ENCODE data around the gene MYZAP.

MYZAP gene

GRCh38 chr15:57692709-57693108 lies 101.0 kb downstream of the MYZAP start:
- no peaks in the 10 kb centered on the region for H3K27me3 ChIP-seq (ENCODE audit: control insufficient read depth in 5 of 5, insufficient read depth in 4 of 5, low read length in 5 of 5)
- peak overlapping the region; percentile 7 for H3K27ac ChIP-seq (ENCODE audit: low read depth, low read length)
- peaks cover 0 to 15% (median 0%) of the 10 kb centered on the region in 5 donors for H3K4me1 ChIP-seq (ENCODE audit: control insufficient read depth in 5 of 5, insufficient read depth in 5 of 5, low read length in 5 of 5)
- H3K36me3 ChIP-seq (ENCODE audit: control insufficient read depth in 5 of 5, insufficient read depth in 5 of 5, low read length in 5 of 5): peaks cover 5 to 9% (median 5%) of the 10 kb centered on the region in 5 donors
- no peak overlapping the region for H3K9ac ChIP-seq (ENCODE audit: low read length in 5 of 5)
- H3K9me3 ChIP-seq (ENCODE audit: control insufficient read depth in 5 of 5, low read length in 5 of 5): no peaks in the 10 kb centered on the region
- no peak overlapping the region for H3K4me3 ChIP-seq (ENCODE audit: low read depth in 1 of 5, low read length in 5 of 5)

GRCh38 chr15:57694279-57694678 lies 102.6 kb downstream of the MYZAP start:
- Histone ChIP-seq H3K9me3 (ENCODE audit: control insufficient read depth in 5 of 5, low read length in 5 of 5) (no peaks in the 10 kb centered on the region), H3K36me3 (ENCODE audit: control insufficient read depth in 5 of 5, insufficient read depth in 5 of 5, low read length in 5 of 5) (peaks cover 5 to 9% (median 5%) of the 10 kb centered on the region in 5 donors), H3K27me3 (ENCODE audit: control insufficient read depth in 5 of 5, insufficient read depth in 4 of 5, low read length in 5 of 5) (no peaks in the 10 kb centered on the region), H3K4me1 (ENCODE audit: control insufficient read depth in 5 of 5, insufficient read depth in 5 of 5, low read length in 5 of 5) (peaks cover 0 to 15% (median 0%) of the 10 kb centered on the region in 5 donors), H3K4me3 (ENCODE audit: low read depth in 1 of 5, low read length in 5 of 5) (no peak overlapping the region), H3K9ac (ENCODE audit: low read length in 5 of 5) (no peak overlapping the region), H3K27ac (ENCODE audit: low read depth, low read length) (no peak overlapping the region)

GRCh38 chr15:57696146-57696545 lies 104.4 kb downstream of the MYZAP start:
- Histone ChIP-seq H3K4me3 (ENCODE audit: low read depth in 1 of 5, low read length in 5 of 5) (no peak overlapping the region), H3K9ac (ENCODE audit: low read length in 5 of 5) (no peak overlapping the region), H3K9me3 (ENCODE audit: control insufficient read depth in 5 of 5, low read length in 5 of 5) (no peaks in the 10 kb centered on the region), H3K27me3 (ENCODE audit: control insufficient read depth in 5 of 5, insufficient read depth in 4 of 5, low read length in 5 of 5) (no peaks in the 10 kb centered on the region), H3K36me3 (ENCODE audit: control insufficient read depth in 5 of 5, insufficient read depth in 5 of 5, low read length in 5 of 5) (peaks cover 0 to 9% (median 0%) of the 10 kb centered on the region in 5 donors), H3K27ac (ENCODE audit: low read depth, low read length) (no peak overlapping the region), H3K4me1 (ENCODE audit: control insufficient read depth in 5 of 5, insufficient read depth in 5 of 5, low read length in 5 of 5) (peaks cover 0 to 15% (median 0%) of the 10 kb centered on the region in 5 donors)

- Histone ChIP-seq H3K4me1 (ENCODE audit: control insufficient read depth in 5 of 5, insufficient read depth in 5 of 5, low read length in 5 of 5) (peaks cover 0 to 9% (median 0%) of the 10 kb centered on the region in 5 donors), H3K36me3 (ENCODE audit: control insufficient read depth in 5 of 5, insufficient read depth in 5 of 5, low read length in 5 of 5) (peaks cover 0 to 4% (median 0%) of the 10 kb centered on the region in 5 donors), H3K27ac (ENCODE audit: low read depth, low read length) (no peak overlapping the region)
Measured at GRCh38 chr15:57697588-57697987, 105.9 kb downstream of the MYZAP start.

GRCh38 chr15:57698243-57698642 lies 106.5 kb downstream of the MYZAP start:
- no peak overlapping the region for H3K9ac ChIP-seq (ENCODE audit: low read length in 5 of 5)
- no peak overlapping the region for H3K27ac ChIP-seq (ENCODE audit: low read depth, low read length)
- H3K4me1 ChIP-seq (ENCODE audit: control insufficient read depth in 5 of 5, insufficient read depth in 5 of 5, low read length in 5 of 5): peaks cover 0 to 3% (median 0%) of the 10 kb centered on the region in 5 donors
- H3K4me3 ChIP-seq (ENCODE audit: low read depth in 1 of 5, low read length in 5 of 5): no peak overlapping the region
- peaks cover 0 to 4% (median 0%) of the 10 kb centered on the region in 5 donors for H3K36me3 ChIP-seq (ENCODE audit: control insufficient read depth in 5 of 5, insufficient read depth in 5 of 5, low read length in 5 of 5)
- no peaks in the 10 kb centered on the region for H3K27me3 ChIP-seq (ENCODE audit: control insufficient read depth in 5 of 5, insufficient read depth in 4 of 5, low read length in 5 of 5)
- no peaks in the 10 kb centered on the region for H3K9me3 ChIP-seq (ENCODE audit: control insufficient read depth in 5 of 5, low read length in 5 of 5)

More at GRCh38 chr15:57697588-57697987, 105.9 kb downstream of the MYZAP start:
- Histone ChIP-seq H3K27me3 (ENCODE audit: control insufficient read depth in 5 of 5, insufficient read depth in 4 of 5, low read length in 5 of 5) (no peaks in the 10 kb centered on the region), H3K9me3 (ENCODE audit: control insufficient read depth in 5 of 5, low read length in 5 of 5) (no peaks in the 10 kb centered on the region), H3K4me3 (ENCODE audit: low read depth in 1 of 5, low read length in 5 of 5) (no peak overlapping the region), H3K9ac (ENCODE audit: low read length in 5 of 5) (no peak overlapping the region)

- Histone ChIP-seq H3K36me3 (ENCODE audit: control insufficient read depth in 5 of 5, insufficient read depth in 5 of 5, low read length in 5 of 5) (peaks cover 0 to 4% (median 0%) of the 10 kb centered on the region in 5 donors), H3K27ac (ENCODE audit: low read depth, low read length) (no peak overlapping the region), H3K4me3 (ENCODE audit: low read depth in 1 of 5, low read length in 5 of 5) (no peak overlapping the region), H3K9me3 (ENCODE audit: control insufficient read depth in 5 of 5, low read length in 5 of 5) (no peaks in the 10 kb centered on the region), H3K9ac (ENCODE audit: low read length in 5 of 5) (no peak overlapping the region), H3K4me1 (ENCODE audit: control insufficient read depth in 5 of 5, insufficient read depth in 5 of 5, low read length in 5 of 5) (peaks cover 0 to 2% (median 0%) of the 10 kb centered on the region in 5 donors), H3K27me3 (ENCODE audit: control insufficient read depth in 5 of 5, insufficient read depth in 4 of 5, low read length in 5 of 5) (no peaks in the 10 kb centered on the region)
Measured at GRCh38 chr15:57698991-57699390, 107.3 kb downstream of the MYZAP start.

GRCh38 chr15:57703387-57703786 lies 111.7 kb downstream of the MYZAP start:
- no peaks in the 10 kb centered on the region for H3K9me3 ChIP-seq (ENCODE audit: control insufficient read depth in 5 of 5, low read length in 5 of 5)
- H3K9ac ChIP-seq (ENCODE audit: low read length in 5 of 5): no peak overlapping the region
- peaks cover 0 to 20% (median 16%) of the 10 kb centered on the region in 5 donors for H3K4me1 ChIP-seq (ENCODE audit: control insufficient read depth in 5 of 5, insufficient read depth in 5 of 5, low read length in 5 of 5)
- H3K4me3 ChIP-seq (ENCODE audit: low read depth in 1 of 5, low read length in 5 of 5): no peak overlapping the region
- no peak overlapping the region for H3K27ac ChIP-seq (ENCODE audit: low read depth, low read length)
- no peaks in the 10 kb centered on the region for H3K27me3 ChIP-seq (ENCODE audit: control insufficient read depth in 5 of 5, insufficient read depth in 4 of 5, low read length in 5 of 5)
- H3K36me3 ChIP-seq (ENCODE audit: control insufficient read depth in 5 of 5, insufficient read depth in 5 of 5, low read length in 5 of 5): no peaks in the 10 kb centered on the region

GRCh38 chr15:57704441-57704840 lies 112.7 kb downstream of the MYZAP start:
- Histone ChIP-seq H3K27ac (ENCODE audit: low read depth, low read length) (no peak overlapping the region), H3K4me1 (ENCODE audit: control insufficient read depth in 5 of 5, insufficient read depth in 5 of 5, low read length in 5 of 5) (peaks cover 0 to 25% (median 21%) of the 10 kb centered on the region in 5 donors), H3K36me3 (ENCODE audit: control insufficient read depth in 5 of 5, insufficient read depth in 5 of 5, low read length in 5 of 5) (peaks cover 0 to 7% (median 3%) of the 10 kb centered on the region in 5 donors), H3K4me3 (ENCODE audit: low read depth in 1 of 5, low read length in 5 of 5) (no peak overlapping the region), H3K9ac (ENCODE audit: low read length in 5 of 5) (no peak overlapping the region), H3K9me3 (ENCODE audit: control insufficient read depth in 5 of 5, low read length in 5 of 5) (no peaks in the 10 kb centered on the region), H3K27me3 (ENCODE audit: control insufficient read depth in 5 of 5, insufficient read depth in 4 of 5, low read length in 5 of 5) (no peaks in the 10 kb centered on the region)

- Histone ChIP-seq H3K27ac (ENCODE audit: low read depth, low read length) (peak overlapping the region; percentile 95), H3K27me3 (ENCODE audit: control insufficient read depth in 5 of 5, insufficient read depth in 4 of 5, low read length in 5 of 5) (no peaks in the 10 kb centered on the region), H3K4me3 (ENCODE audit: low read depth in 1 of 5, low read length in 5 of 5) (peak overlapping the region; percentile 71 to 97 (median 96)), H3K9me3 (ENCODE audit: control insufficient read depth in 5 of 5, low read length in 5 of 5) (no peaks in the 10 kb centered on the region), H3K4me1 (ENCODE audit: control insufficient read depth in 5 of 5, insufficient read depth in 5 of 5, low read length in 5 of 5) (peaks cover 0 to 31% (median 27%) of the 10 kb centered on the region in 5 donors), H3K36me3 (ENCODE audit: control insufficient read depth in 5 of 5, insufficient read depth in 5 of 5, low read length in 5 of 5) (peaks cover 1 to 18% (median 12%) of the 10 kb centered on the region in 5 donors), H3K9ac (ENCODE audit: low read length in 5 of 5) (peak overlapping the region in 4 of 5 donors; percentile 43 to 99 (median 96))
Measured at GRCh38 chr15:57705746-57706404, 114.2 kb downstream of the MYZAP start.

GRCh38 chr15:57706405-57707209 lies 114.9 kb downstream of the MYZAP start, which contains the start of gene POLR2M:
Gene POLR2M, plus strand, starts transcription at chr15:57706714. Its CDS starts 129 bp downstream, at chr15:57706843.
- Histone ChIP-seq H3K9ac (ENCODE audit: low read length in 5 of 5) (peak within 1 kb of the TSS; percentile 95 to 99 (median 97)), H3K27ac (ENCODE audit: low read depth, low read length) (peak within 1 kb of the TSS; percentile 95), H3K4me1 (ENCODE audit: control insufficient read depth in 5 of 5, insufficient read depth in 5 of 5, low read length in 5 of 5) (peaks cover 0 to 31% (median 27%) of the 10 kb centered on the region in 5 donors), H3K4me3 (ENCODE audit: low read depth in 1 of 5, low read length in 5 of 5) (peak within 1 kb of the TSS; percentile 85 to 97 (median 96)), H3K36me3 (ENCODE audit: control insufficient read depth in 5 of 5, insufficient read depth in 5 of 5, low read length in 5 of 5) (peaks cover 9 to 25% (median 19%) of the 10 kb centered on the region in 5 donors), H3K9me3 (ENCODE audit: control insufficient read depth in 5 of 5, low read length in 5 of 5) (no peaks in the 10 kb centered on the region), H3K27me3 (ENCODE audit: control insufficient read depth in 5 of 5, insufficient read depth in 4 of 5, low read length in 5 of 5) (no peaks in the 10 kb centered on the region)
